Activated CD8-positive, alpha-beta memory T cell treated with anti-CD3 and anti-CD28 coated beads, Interleukin-2, amount 50 U/mL, for 48 hours (primary cell): ENCODE data around the gene KCNJ5.
A peak's percentile ranks its signal among the peaks of the same experiment; 100 is the strongest.

Source experiments
- DNase-seq: peaks from one replicate; pipeline ENCODE4 v3.0.0-alpha.2; 2020

Gene KCNJ5

DNA sequence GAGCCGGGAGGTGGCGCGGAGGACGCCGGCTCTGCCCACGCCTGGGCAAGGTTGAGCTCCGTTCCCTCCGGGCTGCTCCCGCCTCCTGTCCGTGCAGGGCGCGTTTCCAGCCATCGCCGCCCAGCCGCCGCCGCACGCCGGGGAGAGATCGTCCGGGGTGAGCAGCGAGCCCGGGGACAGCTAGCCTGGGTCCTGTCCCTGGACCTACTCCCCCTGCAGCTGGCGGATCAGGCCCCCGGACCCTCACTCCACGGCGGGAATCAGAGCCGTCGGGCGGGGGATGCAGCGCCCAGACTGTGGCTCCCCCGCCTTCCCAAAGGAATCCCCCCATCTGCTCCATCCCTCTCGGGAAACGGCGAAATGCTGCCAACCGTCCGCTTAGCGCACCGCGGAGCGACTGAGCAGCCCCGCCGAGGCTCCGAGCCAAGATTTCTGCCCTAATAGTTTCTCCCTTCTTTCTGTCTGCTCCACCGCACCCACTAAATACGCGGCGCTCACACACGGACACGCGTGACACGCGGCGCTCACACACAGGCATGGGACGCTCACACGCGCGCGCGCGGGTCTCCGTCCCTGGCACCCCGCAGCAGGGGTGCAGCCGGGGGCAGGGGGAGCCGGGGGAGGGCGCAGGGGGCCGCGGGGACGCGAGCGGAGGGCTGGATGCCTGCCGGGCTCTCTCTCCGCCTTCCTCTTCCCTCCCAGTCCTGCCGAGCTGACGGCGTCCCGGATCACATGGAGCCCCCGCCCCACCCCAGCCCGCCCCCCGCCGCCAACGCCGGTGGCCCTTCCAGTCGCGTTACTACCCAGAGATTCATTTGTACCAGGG lies at the start of gene KCNJ5:
Gene KCNJ5, plus strand, starts transcription at position 814 of the 826 bp plus-strand sequence. CDS start 19,918 bp downstream, outside the sequence.
- DNase-seq = peak; percentile 61

DNA sequence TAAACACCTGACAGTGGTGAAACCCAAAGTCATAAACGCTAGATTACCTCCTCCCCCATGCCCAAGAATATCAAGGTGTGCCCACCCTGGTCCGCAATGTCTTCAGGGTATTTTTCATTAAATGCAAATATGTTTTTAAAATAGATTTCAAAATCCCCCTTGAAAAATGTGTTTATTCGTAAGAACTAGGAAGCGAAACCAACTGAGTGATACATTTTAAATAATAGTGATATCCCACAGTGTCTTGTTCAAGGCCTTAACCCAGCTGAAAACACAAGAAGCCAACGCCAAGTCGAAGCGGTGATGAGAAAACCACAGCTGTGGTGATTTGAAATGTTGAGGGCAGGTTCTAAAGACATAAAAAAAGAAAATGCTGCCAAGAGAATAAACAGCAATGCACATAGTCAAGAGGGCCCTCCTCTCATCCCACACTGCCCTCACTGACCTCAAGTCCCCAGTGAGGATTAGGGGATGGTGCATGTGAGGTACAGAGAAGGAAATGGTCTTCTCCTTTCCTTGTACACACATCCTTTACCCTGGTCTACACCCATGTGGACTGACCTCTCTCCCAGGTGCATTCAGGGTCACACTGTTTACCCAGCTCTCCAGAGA lies 49.6 kb upstream of the KCNJ5 start:
- no peak for DNase-seq

DNA sequence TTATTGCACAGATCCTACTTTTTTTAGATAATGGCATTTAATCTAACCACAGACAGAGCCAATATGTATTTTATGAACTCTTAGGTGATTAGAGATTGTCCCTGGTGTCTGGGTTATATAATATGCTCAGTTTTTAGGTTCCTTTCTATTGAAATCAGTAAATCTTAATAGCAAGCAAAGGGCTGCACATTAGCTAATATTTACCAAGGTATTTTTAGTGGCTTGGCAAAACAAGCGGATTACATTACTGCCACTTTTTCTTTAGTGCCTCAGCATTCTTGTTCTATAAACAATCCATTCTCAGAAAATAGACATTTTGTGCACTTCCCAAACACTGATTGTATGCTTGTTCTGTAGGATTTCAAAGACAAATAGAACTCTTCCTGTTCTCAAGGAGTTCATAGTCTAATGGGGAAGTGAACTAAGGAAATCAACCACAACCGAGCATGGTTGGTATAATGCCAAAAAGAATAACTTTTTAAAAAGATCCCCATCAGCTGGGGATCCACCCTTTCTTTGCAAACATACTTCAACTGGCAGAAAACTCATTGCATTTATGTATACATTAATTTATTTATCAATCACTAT lies 47.9 kb upstream of the KCNJ5 start:
- DNase-seq = no peak

DNA sequence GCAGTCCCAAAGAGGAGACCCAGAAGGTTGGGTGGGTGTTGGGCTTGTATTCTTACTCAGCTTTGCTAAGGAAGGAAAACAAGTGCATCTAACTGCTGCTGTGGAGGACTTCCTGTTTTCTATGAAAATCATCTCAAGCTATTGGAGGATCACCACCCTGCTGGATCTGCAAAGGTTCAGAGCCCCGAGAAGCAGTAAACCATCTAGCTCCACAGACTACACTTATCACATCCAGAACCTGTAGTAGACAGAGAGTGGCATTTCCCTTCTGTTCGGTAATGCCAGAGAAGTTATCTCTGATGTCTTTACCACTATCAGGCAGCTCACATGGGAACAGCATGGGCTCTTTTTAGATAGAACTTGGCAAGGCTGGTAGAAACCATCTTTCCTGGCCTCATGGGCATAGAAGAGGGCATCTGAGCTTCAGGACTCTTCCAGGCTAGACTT lies 45.8 kb upstream of the KCNJ5 start:
- no peak for DNase-seq

DNA sequence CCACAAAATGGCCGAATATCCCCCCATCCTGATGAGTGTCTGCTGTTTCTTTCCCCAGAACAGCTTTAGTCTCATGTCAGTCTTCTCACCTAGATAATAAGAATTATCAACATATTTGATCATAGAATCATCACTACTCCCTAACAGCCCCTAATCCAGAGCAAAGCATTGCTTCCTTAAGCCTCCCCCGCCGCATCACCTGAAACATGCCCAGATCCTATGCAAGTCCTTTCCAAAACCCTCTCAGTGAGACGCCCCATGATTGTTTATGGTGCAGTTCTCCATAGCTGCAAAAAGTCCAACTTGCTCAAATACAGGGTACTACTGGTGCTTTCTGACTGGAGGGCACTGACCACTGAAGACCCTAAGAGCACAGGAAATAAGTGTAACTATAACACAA lies 44.2 kb upstream of the KCNJ5 start:
- DNase-seq = no peak

DNA sequence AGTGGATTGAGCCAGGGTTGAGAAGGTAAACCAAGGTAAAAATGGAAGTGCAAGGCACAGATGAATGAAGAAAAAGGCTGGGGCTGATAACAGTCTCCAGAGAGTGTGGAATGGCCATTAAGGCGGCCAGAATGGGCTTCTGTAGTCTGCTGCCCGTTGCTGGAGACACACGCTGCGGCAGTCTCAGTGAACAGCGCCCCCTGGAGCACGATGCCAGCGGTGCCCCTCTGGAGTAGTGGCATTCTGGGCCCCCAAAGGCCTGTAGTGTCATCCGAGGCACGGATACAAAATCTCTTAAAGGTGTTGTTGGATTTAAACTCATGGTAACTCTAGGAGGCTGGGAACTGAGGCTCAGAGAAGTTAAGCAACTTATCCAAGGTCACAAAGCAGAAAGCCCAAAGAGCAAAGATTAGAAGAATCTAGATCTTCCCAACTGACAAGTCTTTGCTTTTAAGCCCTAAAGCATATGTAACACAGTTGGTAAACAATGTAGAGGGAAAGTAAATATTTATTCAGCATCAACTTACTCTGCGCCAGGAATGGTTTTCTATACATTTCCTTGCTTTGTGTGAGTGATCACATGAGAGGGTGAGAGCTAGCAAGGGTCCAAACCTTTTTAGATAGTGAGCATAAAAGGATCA lies 42.2 kb upstream of the KCNJ5 start:
- peak; percentile 93 for DNase-seq

DNA sequence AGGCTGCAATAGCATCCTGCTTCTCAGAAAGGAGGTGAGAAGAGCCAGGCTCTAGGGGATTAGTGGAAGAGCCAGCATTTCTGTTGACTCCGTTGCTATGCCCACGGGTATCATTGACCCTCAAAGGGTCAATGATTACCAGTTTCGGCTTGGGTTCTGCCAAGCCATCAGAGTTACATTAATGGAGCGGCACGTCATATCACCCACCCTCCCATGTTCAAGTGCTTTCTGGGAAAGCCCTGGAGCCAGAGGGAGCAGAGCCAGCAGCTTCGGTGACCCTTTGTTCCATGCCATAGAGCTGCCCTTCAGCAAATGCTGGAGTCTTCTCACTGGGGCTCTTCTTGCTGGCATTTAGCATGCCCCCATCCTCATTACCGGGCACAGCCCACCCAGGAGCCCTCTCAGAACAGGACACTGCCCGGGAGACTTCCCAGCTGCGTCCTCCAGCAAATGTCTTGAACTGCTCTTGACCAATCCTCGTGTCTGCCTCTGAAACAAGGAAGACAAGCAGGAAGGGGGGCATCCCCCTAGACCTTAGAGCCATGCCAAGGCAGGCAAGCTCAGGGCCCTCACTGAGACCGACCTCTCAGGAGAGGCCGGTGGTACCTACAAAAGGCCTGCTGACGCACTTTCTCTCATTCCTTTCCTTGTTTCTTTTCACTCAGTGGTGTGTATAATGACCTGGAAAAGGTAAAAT lies 38.7 kb upstream of the KCNJ5 start:
- peak; percentile 23 for DNase-seq

DNA sequence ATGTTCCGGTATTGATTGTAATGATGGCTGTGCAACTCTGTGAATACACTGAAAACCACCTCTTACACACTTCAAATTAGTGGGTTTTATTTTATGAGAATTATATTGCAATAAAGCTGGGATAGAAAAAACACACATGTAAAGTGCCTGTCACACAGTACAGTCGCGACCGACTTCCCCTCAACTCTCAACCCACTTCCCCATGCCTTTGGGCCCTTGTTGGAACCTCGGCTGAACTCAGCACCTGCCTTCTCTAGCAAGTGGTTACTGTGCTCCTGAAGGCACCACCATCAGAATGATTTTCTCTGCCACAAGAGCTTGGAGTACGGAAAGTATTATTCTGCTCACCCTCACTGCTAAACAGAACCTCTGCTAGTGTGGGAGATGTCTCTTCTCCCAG lies 37.6 kb upstream of the KCNJ5 start:
- DNase-seq = peak; percentile 35

DNA sequence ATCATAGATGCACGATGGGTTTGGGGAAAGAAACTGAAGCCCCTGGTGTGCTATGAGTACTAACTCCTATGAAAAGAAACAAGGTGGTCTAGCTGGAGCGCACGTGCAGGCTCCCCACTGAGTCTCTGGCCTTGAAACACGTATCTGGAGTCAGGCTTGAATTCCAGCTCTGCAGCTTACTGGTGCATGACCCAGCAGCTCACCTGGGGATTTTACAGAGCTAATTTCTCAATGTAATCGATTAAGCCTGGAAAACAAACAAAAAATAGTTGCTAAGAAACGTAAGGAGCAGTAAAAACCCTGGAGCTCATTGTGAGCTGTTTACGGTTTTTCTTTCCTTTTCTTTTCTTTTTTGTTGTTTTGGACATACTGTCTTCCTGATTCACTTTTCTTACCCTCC lies 36.3 kb upstream of the KCNJ5 start:
- DNase-seq = peak; percentile 30

DNA sequence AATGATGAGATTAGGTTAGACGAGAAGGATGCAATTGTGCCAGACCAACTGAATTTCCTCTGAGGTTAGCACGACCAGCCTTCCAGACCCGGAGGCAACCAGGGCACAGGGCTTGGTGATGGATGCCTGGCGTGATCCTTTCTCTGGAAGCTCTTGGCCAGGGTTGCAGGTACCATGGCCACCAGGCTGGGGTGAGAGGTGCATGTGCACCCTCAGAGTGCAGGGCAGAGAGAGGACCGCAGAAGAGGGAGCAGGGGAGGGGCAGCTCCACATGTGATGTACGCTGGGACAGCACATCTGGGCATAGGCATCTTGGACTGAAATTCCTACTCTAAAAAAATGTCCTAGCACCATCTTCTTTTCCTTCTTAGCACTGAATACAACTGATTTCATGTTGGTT lies 34.9 kb upstream of the KCNJ5 start:
- DNase-seq = peak; percentile 29

DNA sequence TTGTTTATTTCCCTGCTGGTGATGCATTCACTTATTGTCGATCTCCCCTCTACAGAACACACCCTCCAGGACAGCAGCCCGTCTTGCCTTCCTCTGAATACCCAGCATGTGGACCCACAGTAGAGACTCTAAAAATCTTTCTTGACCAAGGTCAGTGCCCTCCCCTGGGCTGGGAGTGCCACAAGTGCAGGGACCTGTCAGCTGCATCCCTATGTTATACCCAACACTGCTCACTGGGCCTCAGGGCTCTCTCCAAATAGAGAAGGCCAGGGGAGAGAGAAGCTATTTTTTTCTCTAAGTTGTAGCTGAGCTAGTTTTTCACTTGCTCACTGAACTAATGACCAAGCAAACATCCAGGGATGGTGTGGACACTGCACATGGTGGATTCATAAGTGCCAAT lies 33.8 kb upstream of the KCNJ5 start:
- DNase-seq = peak; percentile 33

DNA sequence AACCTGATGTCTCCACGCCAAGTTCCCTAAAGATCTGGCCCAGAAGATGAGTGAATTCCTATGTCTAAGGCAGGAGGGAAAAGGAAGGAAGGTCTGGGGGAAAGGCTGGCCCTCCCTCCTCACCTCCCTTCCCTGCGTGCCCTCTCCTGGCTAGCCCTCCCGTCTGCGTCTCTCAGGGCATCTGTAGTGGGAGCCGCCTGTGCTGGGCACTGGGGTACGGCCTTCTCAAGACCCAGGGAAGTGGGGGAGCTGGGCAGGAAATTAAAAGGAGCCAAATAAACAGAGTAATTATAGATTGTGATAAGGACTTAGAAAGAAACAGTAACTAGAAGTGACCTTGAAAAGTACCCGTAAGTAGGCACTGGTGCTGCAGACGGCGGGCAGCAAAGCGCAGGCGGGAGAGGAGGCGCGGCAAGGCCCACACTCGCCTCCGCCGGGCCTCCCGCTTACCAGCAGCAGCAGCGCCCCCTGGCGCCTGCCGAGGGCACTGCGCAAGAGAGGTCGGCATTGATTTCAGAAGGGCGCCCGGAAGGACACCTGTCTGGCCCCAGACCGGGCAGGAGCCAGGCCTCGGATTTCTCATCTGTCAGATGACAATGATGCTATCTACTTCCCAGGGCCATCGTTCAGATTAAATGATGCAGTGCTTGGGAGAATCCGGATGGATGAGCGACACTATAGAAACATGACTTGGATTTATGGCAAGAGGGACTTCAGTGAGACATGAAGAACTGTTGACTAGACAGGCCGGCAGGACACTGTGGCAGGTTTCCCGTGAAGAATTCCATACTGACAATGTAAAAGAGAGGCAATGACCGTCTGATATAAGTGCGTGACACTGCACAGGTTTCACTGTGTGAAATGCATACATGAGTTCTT lies 31.4 kb upstream of the KCNJ5 start:
- peak; percentile 95 for DNase-seq

DNA sequence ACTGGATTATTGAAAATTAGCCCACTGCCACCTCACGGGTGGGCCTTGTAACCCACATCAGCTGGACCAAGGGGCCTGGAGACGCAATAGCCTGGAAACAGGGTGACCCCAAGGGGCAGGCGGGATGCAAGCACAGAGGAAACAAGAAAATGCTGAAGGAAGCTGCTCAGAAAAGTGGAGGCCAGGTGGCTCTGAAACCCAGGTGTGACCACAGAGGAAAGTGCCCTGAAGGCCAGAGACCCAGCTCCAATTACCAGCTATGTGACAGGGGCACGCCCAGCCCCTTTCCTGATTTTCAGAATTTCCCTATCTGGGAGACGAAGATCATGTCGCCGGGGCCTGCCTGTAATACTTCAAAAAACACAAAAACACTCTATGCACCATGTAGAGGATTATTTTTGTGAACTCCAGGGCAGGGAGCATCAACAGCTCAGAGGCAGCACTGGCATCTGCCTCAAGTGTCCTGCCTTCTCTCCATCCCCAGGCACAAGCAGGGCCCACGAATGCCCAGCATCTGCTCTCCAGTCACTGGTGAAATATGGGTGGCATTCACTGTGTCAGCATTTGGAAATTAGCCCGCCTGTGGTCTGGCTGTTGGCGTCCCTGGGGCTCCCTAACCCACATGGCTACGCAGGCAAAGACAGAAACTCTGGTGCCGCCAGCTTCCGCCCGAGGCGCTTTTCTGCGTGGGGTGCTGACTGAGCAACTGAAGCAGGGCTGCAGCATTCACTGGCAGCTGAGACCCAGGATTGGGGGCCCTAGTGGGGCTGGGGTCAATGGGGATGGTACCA lies 30.4 kb upstream of the KCNJ5 start:
- DNase-seq = peak; percentile 44

DNA sequence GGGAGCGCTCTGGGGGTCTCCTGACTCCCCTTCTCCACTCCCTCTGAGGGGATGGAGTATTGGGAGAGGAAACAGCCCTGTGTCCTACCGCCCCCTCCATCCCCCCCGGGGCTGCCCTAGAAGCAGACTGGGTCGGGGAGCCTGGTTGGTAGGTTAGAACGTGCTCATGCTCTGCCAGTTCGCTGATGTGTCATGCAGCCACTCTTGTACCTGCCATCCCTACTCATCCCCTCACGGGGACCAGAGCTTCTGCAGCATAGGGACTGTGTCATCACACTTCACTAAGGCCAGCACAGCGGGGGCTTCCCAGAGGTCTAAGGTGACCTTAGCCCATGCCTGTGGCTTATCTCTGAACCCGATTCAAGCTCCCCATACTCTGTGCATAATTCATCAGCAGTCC lies 28.8 kb upstream of the KCNJ5 start:
- peak; percentile 39 for DNase-seq

DNA sequence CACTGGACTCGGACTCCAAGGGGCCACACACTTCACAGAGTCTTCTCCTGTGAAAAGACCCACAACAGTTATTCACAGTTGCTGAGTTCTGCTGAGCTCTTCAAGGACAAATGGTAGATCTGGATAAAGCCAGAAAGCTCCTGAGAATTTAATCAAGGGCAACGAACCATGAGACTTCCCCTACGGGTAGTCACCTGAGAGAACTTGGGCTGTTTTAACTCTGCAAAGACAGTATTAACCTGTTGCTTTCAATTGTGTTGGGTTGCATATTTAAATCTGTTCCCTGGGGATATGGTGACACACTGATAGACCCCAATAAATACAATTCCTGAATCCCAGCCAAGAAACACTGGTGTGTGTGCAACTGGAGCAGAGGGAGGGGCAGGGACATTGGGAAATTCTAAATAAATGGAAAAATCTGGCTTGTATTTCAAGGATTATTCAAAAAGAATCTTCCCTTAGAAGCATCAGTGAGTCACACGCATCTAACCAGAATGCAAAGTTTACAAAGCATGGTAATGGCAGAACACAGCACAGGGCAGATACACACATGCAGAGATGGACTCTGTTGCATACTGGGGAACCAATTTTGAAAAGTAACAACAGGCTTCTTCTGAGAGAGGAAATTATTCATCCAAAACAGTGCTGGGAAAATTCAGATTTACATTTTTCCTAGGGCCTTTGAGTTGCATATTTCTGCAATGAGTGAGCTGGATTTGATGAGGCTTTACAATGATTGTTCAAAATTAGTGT lies 28.1 kb upstream of the KCNJ5 start:
- DNase-seq = no peak

DNA sequence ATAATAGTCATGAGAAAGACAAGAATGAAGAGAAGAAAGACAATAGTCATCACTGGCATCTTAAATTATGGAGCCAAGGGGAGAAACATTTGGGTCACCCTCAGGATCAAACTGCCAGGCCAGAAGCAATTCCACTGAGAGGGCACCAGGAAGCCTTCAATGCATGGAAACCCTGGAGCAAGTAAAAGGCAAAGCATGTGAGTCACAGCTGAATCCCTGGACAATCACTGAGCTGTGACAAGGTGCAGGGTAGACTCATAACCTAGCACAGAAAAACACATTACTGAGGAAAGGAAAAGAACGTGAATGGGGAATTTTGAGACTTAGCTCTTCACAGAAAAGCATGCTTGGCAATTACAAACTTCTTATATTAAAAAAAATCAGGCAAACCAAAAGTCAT lies 25.7 kb upstream of the KCNJ5 start:
- DNase-seq = peak; percentile 15

DNA sequence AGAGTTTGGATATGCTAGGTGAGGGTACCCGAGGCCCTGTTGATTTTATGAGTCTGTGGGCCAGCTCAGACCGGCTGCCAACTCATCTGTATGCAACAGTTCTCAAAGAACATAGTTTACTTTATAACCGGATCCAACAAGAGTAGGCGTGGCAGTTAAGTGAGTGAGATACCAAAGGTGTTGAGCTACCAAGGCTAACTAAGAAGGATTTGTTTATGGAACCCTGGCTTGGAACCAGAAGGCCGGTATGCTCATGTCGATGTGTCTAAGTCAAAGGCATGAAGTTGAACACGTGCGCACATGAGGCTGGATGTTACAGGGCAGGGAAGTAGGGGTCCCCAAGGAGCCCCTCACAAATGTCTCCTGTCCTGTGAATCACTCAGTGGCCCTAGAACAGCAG lies 23.9 kb upstream of the KCNJ5 start, which contains the start of gene KCNJ1:
Gene KCNJ1, minus strand, starts transcription at position 20 of the 400 bp plus-strand sequence. CDS start 27,053 bp downstream, outside the sequence.
- peak; percentile 55 for DNase-seq

DNA sequence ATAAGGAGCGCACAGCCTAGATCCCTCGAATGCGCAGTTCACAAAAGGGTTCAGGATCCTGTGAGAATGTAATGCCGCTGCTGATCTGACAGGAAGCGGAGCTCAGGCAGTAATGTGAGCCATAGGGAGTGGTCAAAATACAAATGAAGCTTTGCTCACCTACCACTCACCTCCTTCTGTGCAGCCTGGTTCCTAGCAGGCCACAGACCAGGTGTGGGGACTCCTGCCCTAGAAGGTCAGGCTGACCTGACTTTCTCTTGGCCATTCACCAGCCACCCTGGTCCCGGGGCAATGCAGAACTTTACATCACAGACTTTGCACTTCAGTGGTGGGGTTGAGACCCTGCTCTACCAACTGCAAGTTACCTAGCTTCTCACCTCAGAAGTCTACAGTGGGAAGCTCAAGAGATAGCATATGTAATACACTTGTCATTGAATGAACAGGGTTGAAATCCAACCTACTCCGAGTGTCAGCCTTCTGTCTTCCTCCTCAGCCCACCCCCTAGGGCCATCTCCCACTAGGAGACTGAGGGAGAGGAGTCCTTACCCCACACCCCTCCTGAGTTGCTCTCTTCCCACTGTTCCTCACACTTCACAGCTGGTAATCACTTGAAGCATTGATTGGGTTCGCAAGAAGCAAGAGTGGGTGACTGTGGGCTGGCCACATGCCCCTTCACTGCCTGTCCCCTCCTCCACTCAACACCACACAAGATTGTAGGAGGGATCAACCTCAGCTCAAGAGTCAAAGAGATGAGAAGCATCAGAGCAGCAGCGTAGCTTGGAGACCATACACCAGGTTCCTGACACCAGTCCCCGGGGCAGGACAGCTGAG lies 22.1 kb upstream of the KCNJ5 start:
- DNase-seq = no peak

DNA sequence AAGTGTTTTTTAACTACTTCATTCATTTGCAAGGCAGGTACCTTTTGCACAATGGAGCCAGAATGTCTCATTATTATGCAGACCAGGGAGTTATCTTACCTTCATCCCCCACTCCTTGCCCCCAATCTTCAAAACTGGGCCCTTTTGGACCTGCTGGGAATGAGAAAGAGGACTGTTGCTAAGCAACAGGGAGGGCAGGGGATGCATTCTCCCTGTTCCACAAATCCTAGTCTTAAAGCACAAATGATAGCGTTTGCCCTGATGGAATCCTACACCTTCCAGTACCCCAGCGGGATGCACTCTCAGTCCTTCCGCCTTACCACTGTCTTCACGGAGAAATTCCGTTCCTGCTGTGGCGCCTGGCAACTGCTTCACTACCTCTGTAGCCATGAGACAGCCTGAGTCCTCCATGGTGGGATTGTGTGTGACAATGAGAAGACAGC lies 20.0 kb upstream of the KCNJ5 start:
- no peak for DNase-seq
